Measurements from ENCODE around the gene FCER1G. TPM values are rescaled to one million over a fixed set of nuclear protein-coding genes. Genes with fewer than 3 reads are reported as not detected.
"Not testable (repeated sequence)": the region's sequence is repeated elsewhere in the genome, so short reads cannot be mapped to it uniquely, and the experiment has no call there.

The FCER1G gene
- total and polyA plus RNA-seq, 9 of the 15 experiments (the other 6 are each of a cell fraction or from before 2014, with no cell fraction given) = 0.15 to 0.69 (median 0.31) TPM; not detected in 2

- ATAC-seq; H3K4me1 ChIP-seq (replicated peaks in 1 of 2; ENCODE audit: control insufficient read depth in 2 of 2, insufficient read depth in 2 of 2, low read length in 2 of 2); H4K20me1 ChIP-seq (replicated peaks; ENCODE audit: control insufficient read depth, insufficient read depth, low read length); BruUV-seq (replicated peaks); DNase-seq (ENCODE audit: extremely low read depth in 1 of 4, low spot score in 3 of 4); FAIRE-seq; POLR2A ChIA-PET; H2AFZ ChIP-seq (ENCODE audit: low read depth, low read length); in situ Hi-C loops (cut with MboI); CTCF ChIA-PET (ENCODE audit: low intra/inter-chr PET ratio); H3K79me2 ChIP-seq (ENCODE audit: control insufficient read depth, insufficient read depth, low read length); H3K4me3 ChIP-seq; H3K9ac ChIP-seq (ENCODE audit: insufficient read depth in 1 of 2, low read depth in 2 of 2, low read length in 2 of 2); H3K27ac ChIP-seq (ENCODE audit: extremely low read depth, low read depth, low read length); H3K4me2 ChIP-seq (ENCODE audit: insufficient read depth, low read length); H3K9me3 ChIP-seq (replicated peaks; ENCODE audit: control insufficient read depth, insufficient read depth, low read depth, low read length); H3K36me3 ChIP-seq (ENCODE audit: control insufficient read depth, insufficient read depth, low read length); intact Hi-C loops (cut with micrococcal nuclease); H3K9me1 ChIP-seq (ENCODE audit: control insufficient read depth, insufficient read depth, low read length); TF ChIP-seq CEBPG (CRISPR knock-in tag; IDR thresholded peaks at IDR 0.05): not testable (repeated sequence)
- WGBS (ENCODE audit: insufficient coverage, low coverage, missing lambda C conversion rate) = 5% methylated on average over 4 of the region's 4 CpGs
- peaks cover 24 to 25% of the 10 kb centered on the region in 2 experiments; a peak in 4 of 5 replicates for H3K27me3 ChIP-seq (ENCODE audit: control insufficient read depth in 2 of 2, insufficient read depth in 2 of 2, low read length in 2 of 2)
- 0 out of 4 replicates have a peak, but pooled peaks of 1 of the 2 experiments have one; percentile 19 for TF ChIP-seq CEBPG (tag; conservative IDR thresholded peaks at IDR 0.05 in 1 of 2, IDR thresholded peaks at IDR 0.05 in 1 of 2)
These were observed 40.9 kb downstream of the FCER1G start for GRCh38 chr1:161255955-161256520.

- peak in 1 of 2 experiments; percentile 82; a peak in 1 of 3 replicates for TF ChIP-seq CBX3 (IDR thresholded peaks at IDR 0.05; ENCODE audit: borderline replicate concordance in 1 of 2, low read length in 2 of 2)
- 0 out of 2 replicates have a peak, but pooled peaks have one; percentile 56 for TF ChIP-seq ELF2 (CRISPR knock-in tag; IDR thresholded peaks at IDR 0.05)
- TF ChIP-seq CBX1 (IDR thresholded peaks at IDR 0.05; ENCODE audit: low read depth) = peak; percentile 63; the same call in 1 of the 2 replicates
- peak; percentile 83 for TF ChIP-seq TRIM28 (IDR thresholded peaks at IDR 0.05)
- peak; percentile 87; the same call in 1 of the 2 replicates for TF ChIP-seq CBX5 (IDR thresholded peaks at IDR 0.05; ENCODE audit: borderline replicate concordance, low read depth)
- FAIRE-seq; in situ Hi-C loops (cut with MboI); H3K27ac ChIP-seq (ENCODE audit: extremely low read depth, low read depth, low read length); H3K9me1 ChIP-seq (ENCODE audit: control insufficient read depth, insufficient read depth, low read length); H3K4me3 ChIP-seq; H3K79me2 ChIP-seq (ENCODE audit: control insufficient read depth, insufficient read depth, low read length); H3K4me2 ChIP-seq (ENCODE audit: insufficient read depth, low read length); H2AFZ ChIP-seq (ENCODE audit: low read depth, low read length); H3K9ac ChIP-seq (ENCODE audit: insufficient read depth in 1 of 2, low read depth in 2 of 2, low read length in 2 of 2); H3K36me3 ChIP-seq (ENCODE audit: control insufficient read depth, insufficient read depth, low read length); BruUV-seq (replicated peaks); H3K9me3 ChIP-seq (replicated peaks; ENCODE audit: control insufficient read depth, insufficient read depth, low read depth, low read length); ATAC-seq; intact Hi-C loops (cut with micrococcal nuclease); CTCF ChIA-PET (ENCODE audit: low intra/inter-chr PET ratio); H3K4me1 ChIP-seq (replicated peaks in 1 of 2; ENCODE audit: control insufficient read depth in 2 of 2, insufficient read depth in 2 of 2, low read length in 2 of 2); H4K20me1 ChIP-seq (replicated peaks; ENCODE audit: control insufficient read depth, insufficient read depth, low read length); POLR2A ChIA-PET: not testable (repeated sequence)
- WGBS (ENCODE audit: insufficient coverage, low coverage, missing lambda C conversion rate) = 18% methylated on average over 5 of the region's 5 CpGs
- peak in 1 of 4 experiments; percentile 21 for DNase-seq (ENCODE audit: extremely low read depth in 1 of 4, low spot score in 3 of 4)
- peaks cover 30 to 34% of the 10 kb centered on the region in 2 experiments; a peak in 4 of 5 replicates for H3K27me3 ChIP-seq (ENCODE audit: control insufficient read depth in 2 of 2, insufficient read depth in 2 of 2, low read length in 2 of 2)
These were observed 42.0 kb downstream of the FCER1G start for GRCh38 chr1:161257109-161257508.
